ENCODE measurements around the gene CNTN1. TPM values are rescaled to one million over a fixed set of nuclear protein-coding genes. Genes with fewer than 3 reads are reported as not detected.

The CNTN1 gene
- total RNA-seq, 1 donor from 2014 or later = 2.3 TPM

DNA sequence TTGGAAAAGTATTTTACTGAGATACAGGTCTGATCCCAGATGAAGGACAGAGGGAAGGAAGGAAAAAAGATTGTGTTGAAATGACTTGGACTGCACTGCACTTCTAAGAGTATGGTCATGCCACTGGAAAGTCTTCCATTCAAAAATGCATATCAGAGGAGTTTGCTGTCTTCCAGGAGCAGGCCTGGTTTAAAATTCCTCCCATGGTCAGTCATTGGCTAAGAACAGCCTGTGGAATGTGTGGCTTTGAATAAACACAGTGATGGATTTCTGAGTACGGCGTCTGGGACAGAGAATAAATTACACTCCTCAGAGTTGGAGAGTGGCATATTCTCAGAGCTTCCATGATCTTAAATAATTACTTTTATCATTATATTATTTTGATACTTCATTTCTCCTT, 250.1 kb downstream of the CNTN1 start:
- TF ChIP-seq CTCF (conservative IDR thresholded peaks at IDR 0.05; ENCODE audit: low read depth, low read length) = no peak
- no peak for DNase-seq (ENCODE audit: low read depth)
- no peak overlapping the region for H3K4me3 ChIP-seq (ENCODE audit: low read depth, low read length)

DNA sequence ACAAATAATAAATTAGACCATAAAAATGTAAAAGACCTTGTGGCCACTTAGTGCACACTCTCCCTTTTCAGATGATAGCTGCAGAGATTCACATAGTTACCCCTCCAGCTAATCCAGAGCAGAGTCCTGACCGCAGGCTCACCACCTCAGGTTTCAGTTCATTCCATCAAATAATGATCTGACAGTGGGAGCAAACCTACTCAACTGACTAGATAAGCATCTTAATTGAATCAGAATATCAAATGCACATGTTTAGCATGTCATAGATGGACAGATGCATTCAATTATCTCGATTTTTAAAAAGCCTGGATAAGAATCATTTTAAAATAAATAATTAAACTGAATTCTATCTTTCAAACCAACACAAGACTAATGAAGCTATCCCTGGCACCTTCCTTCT, 253.5 kb downstream of the CNTN1 start:
- no peak for TF ChIP-seq CTCF (conservative IDR thresholded peaks at IDR 0.05; ENCODE audit: low read depth, low read length)
- DNase-seq (ENCODE audit: low read depth) = no peak
- H3K4me3 ChIP-seq (ENCODE audit: low read depth, low read length) = no peak overlapping the region

GRCh38 chr12:40946612-40947194, 254.5 kb downstream of the CNTN1 start:
- no peak overlapping the region for H3K4me3 ChIP-seq (ENCODE audit: low read depth, low read length)
- no peak for DNase-seq (ENCODE audit: low read depth)
- peak; percentile 64 for TF ChIP-seq CTCF (conservative IDR thresholded peaks at IDR 0.05; ENCODE audit: low read depth, low read length)

GRCh38 chr12:40947797-40948196, 255.6 kb downstream of the CNTN1 start:
- peak; percentile 29 for DNase-seq (ENCODE audit: low read depth)
- no peak for TF ChIP-seq CTCF (conservative IDR thresholded peaks at IDR 0.05; ENCODE audit: low read depth, low read length)
- no peak overlapping the region for H3K4me3 ChIP-seq (ENCODE audit: low read depth, low read length)

- no peak overlapping the region for H3K4me3 ChIP-seq (ENCODE audit: low read depth, low read length)
- no peak for TF ChIP-seq CTCF (conservative IDR thresholded peaks at IDR 0.05; ENCODE audit: low read depth, low read length)
- no peak for DNase-seq (ENCODE audit: low read depth)
These were observed 260.8 kb downstream of the CNTN1 start for GRCh38 chr12:40953076-40953475.

GRCh38 chr12:40957417-40957816, 265.2 kb downstream of the CNTN1 start:
- DNase-seq (ENCODE audit: low read depth) = no peak
- TF ChIP-seq CTCF (conservative IDR thresholded peaks at IDR 0.05; ENCODE audit: low read depth, low read length) = no peak

DNA sequence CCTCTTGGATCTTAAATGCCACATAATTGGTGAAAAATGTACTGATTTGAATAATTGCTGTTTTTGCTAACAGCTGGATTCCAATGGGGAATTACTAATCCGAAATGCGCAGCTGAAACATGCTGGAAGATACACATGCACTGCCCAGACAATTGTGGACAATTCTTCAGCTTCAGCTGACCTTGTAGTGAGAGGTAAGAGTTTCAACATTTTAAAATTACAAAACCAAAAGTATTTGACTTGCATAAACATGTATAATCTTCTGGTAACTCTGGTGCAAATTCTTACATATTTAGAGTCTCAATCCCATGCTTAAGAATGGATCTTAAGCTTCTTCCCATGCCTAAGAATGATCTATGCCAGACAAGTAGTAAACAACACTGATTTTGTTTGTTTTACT, 266.8 kb downstream of the CNTN1 start:
- no peak for DNase-seq (ENCODE audit: low read depth)
- no peak for TF ChIP-seq CTCF (conservative IDR thresholded peaks at IDR 0.05; ENCODE audit: low read depth, low read length)
- no peak overlapping the region for H3K4me3 ChIP-seq (ENCODE audit: low read depth, low read length)

More at GRCh38 chr12:40957417-40957816, 265.2 kb downstream of the CNTN1 start:
- no peak overlapping the region for H3K4me3 ChIP-seq (ENCODE audit: low read depth, low read length)
